Erythroblast (primary cell): Measurements from ENCODE around the gene PPP4R2.

Experiments used
- DNase-seq, 2 experiments: peaks; one replicate each; lab custom pipeline; 2025; lab: John Stamatoyannopoulos, UW
- GATA1 ChIP-seq: IDR thresholded peaks from 2 replicates; pipeline ENCODE4 v1.6.1; 2011; ENCODE audit warnings: low read depth, mild to moderate bottlenecking, control low read depth, low read length, moderate library complexity
- POLR2A ChIP-seq: IDR thresholded peaks from 2 replicates; pipeline ENCODE4 v1.6.1; 2011; ENCODE audit warnings: mild to moderate bottlenecking, low read length

PPP4R2 gene

GRCh38 chr3:73024836-73025235 lies 28.2 kb downstream of the PPP4R2 start:
- TF ChIP-seq GATA1 (no peak), POLR2A (no peak)
- DNase-seq = peak in 1 of 2 experiments; percentile 5

- TF ChIP-seq POLR2A = no peak
- no peak for TF ChIP-seq GATA1
- DNase-seq = no peak
These were observed 29.6 kb downstream of the PPP4R2 start for GRCh38 chr3:73026111-73026759.

- TF ChIP-seq POLR2A (no peak), GATA1 (no peak)
- no peak for DNase-seq
These were observed 30.1 kb downstream of the PPP4R2 start for GRCh38 chr3:73026760-73027113.

- TF ChIP-seq POLR2A (no peak), GATA1 (no peak)
- DNase-seq = no peak
These were observed 32.2 kb downstream of the PPP4R2 start for GRCh38 chr3:73028803-73029202.

GRCh38 chr3:73029321-73029796 lies 32.7 kb downstream of the PPP4R2 start:
- no peak for TF ChIP-seq GATA1
- no peak for TF ChIP-seq POLR2A
- DNase-seq = peak in 1 of 2 experiments; percentile 22

GRCh38 chr3:73030073-73030597 lies 33.5 kb downstream of the PPP4R2 start:
- DNase-seq = no peak
- no peak for TF ChIP-seq GATA1
- no peak for TF ChIP-seq POLR2A

- TF ChIP-seq GATA1 = no peak
- TF ChIP-seq POLR2A = no peak
- no peak for DNase-seq
These were observed 35.0 kb downstream of the PPP4R2 start for GRCh38 chr3:73031573-73032103.

GRCh38 chr3:73036694-73037591 lies 40.3 kb downstream of the PPP4R2 start:
- TF ChIP-seq POLR2A = no peak
- TF ChIP-seq GATA1 = no peak
- DNase-seq = no peak

- no peak for TF ChIP-seq GATA1
- TF ChIP-seq POLR2A = no peak
- DNase-seq = no peak
These were observed 44.9 kb downstream of the PPP4R2 start for GRCh38 chr3:73041537-73041936.

GRCh38 chr3:73043414-73043813 lies 46.8 kb downstream of the PPP4R2 start:
- DNase-seq = no peak
- TF ChIP-seq GATA1 (no peak), POLR2A (no peak)

GRCh38 chr3:73045391-73045790 lies 48.8 kb downstream of the PPP4R2 start:
- TF ChIP-seq GATA1 (no peak), POLR2A (no peak)
- peak in 1 of 2 experiments; percentile 11 for DNase-seq

- TF ChIP-seq POLR2A = no peak
- TF ChIP-seq GATA1 = no peak
- no peak for DNase-seq
These were observed 49.6 kb downstream of the PPP4R2 start for GRCh38 chr3:73046195-73046594.

GRCh38 chr3:73049319-73049718 lies 52.7 kb downstream of the PPP4R2 start:
- no peak for TF ChIP-seq POLR2A
- no peak for TF ChIP-seq GATA1
- no peak for DNase-seq

- DNase-seq = no peak
- no peak for TF ChIP-seq POLR2A
These were observed 56.2 kb downstream of the PPP4R2 start for GRCh38 chr3:73052857-73053256.
